HCT116 (cell line): Measurements from ENCODE around the gene TMEM26. TPM values are rescaled to one million over a fixed set of nuclear protein-coding genes. Genes with fewer than 3 reads are reported as not detected.

Source experiments
- ATAC-seq: fragments of 200-7000 bp; cut with Tn5 transposase; 2 replicates; pipeline ENCODE4 v1.9.1; 2020; ENCODE audit warnings: mild to moderate bottlenecking, moderate library complexity
- BruUV-seq: library from RNA; stranded (reverse); fragments of 400-500 nt; replicated peaks from 2 replicates; lab custom pipeline; 2021; lab: Mats Ljungman, UMichigan
- CTCF ChIA-PET: fragments of 300-600 bp; sonication (Branson Sonifier 250); formaldehyde crosslinking; loops from one replicate; lab custom pipeline; 2021; ENCODE audit warnings: antibody characterized with exemption; lab: Charles Lee
- POLR2A ChIA-PET: fragments of 300-600, 350-600 bp; sonication (Branson Sonifier 250); formaldehyde crosslinking; loops from one replicate; lab custom pipeline; 2021; ENCODE audit warnings: antibody characterized with exemption; lab: Charles Lee
- RAD21 ChIA-PET, 2 experiments: fragments of 300-600 bp; sonication (Branson Sonifier 250); formaldehyde crosslinking; loops; one replicate each; lab custom pipeline; 2023; ENCODE audit warnings: low total read pairs in 2 of 2; ENCODE audit not compliant: uncharacterized antibody in 2 of 2, unreplicated experiment in 2 of 2, low non-redundant PET in 1 of 2; lab: Charles Lee
- DNase-seq: peaks from one replicate; pipeline ENCODE4 v3.0.0-alpha.2; 2010; ENCODE audit warnings: low read depth, low spot score
- H2AFZ ChIP-seq: fragments of 200-600 bp; shearing (Covaris generic), sonication (generic); 2 replicates; pipeline ENCODE4 v1.6.1; 2017; ENCODE audit warnings: low read depth, mixed run types, mixed read lengths, antibody characterized with exemption, low read length; ENCODE audit not compliant: poor library complexity, severe bottlenecking
- H3K27ac ChIP-seq: 2 replicates; pipeline ENCODE4 v1.5.1; 2012; ENCODE audit warnings: low read depth, low read length
- H3K27me3 ChIP-seq: fragments of 200-600 bp; sonication (generic); 2 replicates; pipeline ENCODE4 v1.6.1; 2016; ENCODE audit warnings: mixed run types, low read length, mixed read lengths; ENCODE audit not compliant: insufficient read depth
- H3K36me3 ChIP-seq, 2 experiments: fragments of 200-500 bp in 1 of 2; fragments of 200-600 bp in 1 of 2; sonication (Bioruptor generic) in 1 of 2; sonication (generic) in 1 of 2; 2 replicates each; pipeline versions ENCODE4 v1.5.1 to v1.6.1; 2014 to 2016; ENCODE audit warnings: low read length in 2 of 2, inconsistent platforms in 1 of 2, mixed read lengths in 1 of 2, mixed run types in 1 of 2; ENCODE audit not compliant: insufficient read depth in 2 of 2, control insufficient read depth in 1 of 2
- H3K4me1 ChIP-seq, 2 experiments: fragments of 200-600 bp in 1 of 2; sonication (generic) in 1 of 2; 2 replicates each; pipeline versions ENCODE4 v1.5.1 to v1.6.1; 2012 to 2017; ENCODE audit warnings: low read length in 2 of 2, inconsistent platforms in 1 of 2, mild to moderate bottlenecking in 1 of 2, mixed read lengths in 1 of 2, mixed run types in 1 of 2, moderate library complexity in 1 of 2; ENCODE audit not compliant: insufficient read depth in 2 of 2, control insufficient read depth in 1 of 2
- H3K4me2 ChIP-seq: fragments of 200-600 bp; sonication (generic); 2 replicates; pipeline ENCODE4 v1.6.1; 2017; ENCODE audit warnings: mixed run types, low read length, mixed read lengths
- H3K4me3 ChIP-seq, 2 experiments: fragments of 200-600 bp in 1 of 2; sonication (generic) in 1 of 2; replicated peaks in 1 of 2; 2 replicates each; pipeline ENCODE4 v1.5.1; 2011 to 2016; ENCODE audit warnings: low read length in 2 of 2, control low read depth in 1 of 2, low read depth in 1 of 2, mild to moderate bottlenecking in 1 of 2, mixed read lengths in 1 of 2, mixed run types in 1 of 2
- H3K79me2 ChIP-seq: fragments of 200-600 bp; sonication (generic); 2 replicates; pipeline ENCODE4 v1.6.1; 2017; ENCODE audit warnings: mild to moderate bottlenecking, mixed run types, low read length, moderate library complexity, mixed read lengths; ENCODE audit not compliant: insufficient read depth
- H3K9ac ChIP-seq: fragments of 200-600 bp; sonication (generic); 2 replicates; pipeline ENCODE4 v1.6.1; 2016; ENCODE audit warnings: low read length, mixed read lengths
- H3K9me2 ChIP-seq: fragments of 200-600 bp; sonication (generic), shearing (Covaris generic); 2 replicates; pipeline ENCODE4 v1.6.1; 2017; ENCODE audit warnings: mixed run types, mild to moderate bottlenecking, moderate library complexity; ENCODE audit not compliant: insufficient read depth
- H3K9me3 ChIP-seq, 2 experiments: fragments of 200-500 bp in 1 of 2; fragments of 200-600 bp in 1 of 2; sonication (Bioruptor generic) in 1 of 2; sonication (generic) in 1 of 2; 2 replicates each; pipeline ENCODE4 v1.6.1; 2014 to 2017; ENCODE audit warnings: low read length in 2 of 2, mixed read lengths in 2 of 2, inconsistent platforms in 1 of 2, low read depth in 1 of 2, mild to moderate bottlenecking in 1 of 2, mixed run types in 1 of 2, moderate library complexity in 1 of 2; ENCODE audit not compliant: control insufficient read depth in 1 of 2, insufficient read depth in 1 of 2
- H4K20me1 ChIP-seq: fragments of 200-600 bp; sonication (generic), shearing (Covaris generic); 2 replicates; pipeline ENCODE4 v1.6.1; 2017; ENCODE audit warnings: mixed run types, mild to moderate bottlenecking, moderate library complexity; ENCODE audit not compliant: insufficient read depth
- CEBPB ChIP-seq: IDR thresholded peaks from 2 replicates; pipeline ENCODE4 v1.6.1; 2012; ENCODE audit warnings: low read depth
- EZH2phosphoT487 ChIP-seq: fragments of 200-600 bp; IDR thresholded peaks from 2 replicates; pipeline ENCODE4 v1.6.1; 2018; ENCODE audit warnings: antibody characterized with exemption, borderline replicate concordance
- FOSL1 ChIP-seq: IDR thresholded peaks from 2 replicates; pipeline ENCODE4 v1.6.1; 2012; ENCODE audit warnings: low read depth
- RAD21 ChIP-seq: IDR thresholded peaks from 2 replicates; pipeline ENCODE4 v1.6.1; 2012; ENCODE audit warnings: low read depth, mild to moderate bottlenecking
- SIN3A ChIP-seq: IDR thresholded peaks from 2 replicates; pipeline ENCODE4 v1.6.1; 2012; ENCODE audit warnings: low read depth
- SP1 ChIP-seq: IDR thresholded peaks from 2 replicates; pipeline ENCODE4 v1.6.1; 2012; ENCODE audit warnings: low read depth
- TCF7L2 ChIP-seq: IDR thresholded peaks from 2 replicates; pipeline ENCODE4 v1.7.0; 2011; ENCODE audit warnings: borderline replicate concordance, inconsistent platforms; ENCODE audit not compliant: insufficient read depth, insufficient read length; ENCODE audit errors: extremely low read depth
- ZNF274 ChIP-seq: fragments of 200-500 bp; sonication (Bioruptor generic); IDR thresholded peaks from 2 replicates; pipeline ENCODE4 v1.6.1; 2014; ENCODE audit warnings: mild to moderate bottlenecking, low read depth, low read length, inconsistent platforms
- intact Hi-C: fragments of 100-400 bp; cut with micrococcal nuclease; formaldehyde crosslinking; loops from 2 replicates; pipeline ENCODE4 v1.10.0; 2022
- total RNA-seq: library from RNA; stranded (reverse); gene quantifications from one replicate; pipeline ENCODE4 v1.2.1, GENCODE V29; 2021; ENCODE audit not compliant: unreplicated experiment
- TF ChIP-seq, protein P1 (sequence below): IDR thresholded peaks from 2 replicates; pipeline ENCODE4 v1.6.1; 2012
- TF ChIP-seq, protein P2 (sequence below): IDR thresholded peaks from 2 replicates; pipeline ENCODE4 v1.6.1; 2012
- TF ChIP-seq, protein P3 (sequence below): IDR thresholded peaks from 2 replicates; pipeline ENCODE4 v1.6.1; 2011; ENCODE audit warnings: mild to moderate bottlenecking, low read length, moderate library complexity; ENCODE audit not compliant: insufficient replicate concordance; ENCODE audit errors: extremely low read depth

Gene TMEM26
- total RNA-seq, 1 experiment from 2014 or later, result not detected

DNA sequence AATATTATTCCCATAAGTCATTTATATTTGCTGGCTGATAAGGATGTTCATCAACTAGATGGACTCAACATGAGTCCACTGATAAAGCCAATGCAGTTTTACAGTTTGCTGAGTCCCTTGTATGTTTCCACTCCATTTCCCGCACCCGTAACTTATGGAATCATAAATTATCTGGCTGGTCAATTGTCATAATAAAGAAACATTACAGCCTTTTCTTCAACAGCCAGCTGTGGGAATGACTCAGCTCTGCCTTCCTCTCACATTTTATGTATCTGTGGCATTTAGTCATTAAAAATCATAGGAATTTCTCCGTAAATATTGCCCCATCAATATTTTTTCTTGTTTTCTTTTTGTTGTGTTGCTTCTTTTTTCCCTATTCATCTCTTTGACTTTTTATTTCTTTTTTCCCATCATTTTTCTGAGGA is 22.3 kb upstream of the TMEM26 start:
- no peak overlapping the region for H3K4me2 ChIP-seq
- no peak for DNase-seq
- H2AFZ ChIP-seq, result no peak overlapping the region
- H3K27me3 ChIP-seq, result no peaks in the 10 kb centered on the region
- ChIA-PET POLR2A (no interaction called here), CTCF (no interaction called here)
- H3K27ac ChIP-seq, result no peak overlapping the region
- H4K20me1 ChIP-seq, result no peaks in the 10 kb centered on the region
- no peaks in the 10 kb centered on the region for H3K36me3 ChIP-seq
- no peak overlapping the region for H3K9ac ChIP-seq
- intact Hi-C loops, result loop anchor here (10.0 kb wide), 1 partner anchor 349 kb away; no protein-coding TSS in a partner anchor
- no peaks in the 10 kb centered on the region for H3K9me2 ChIP-seq
- ATAC-seq, result no peak
- H3K4me1 ChIP-seq, result no peaks in the 10 kb centered on the region
- H3K79me2 ChIP-seq, result no peaks in the 10 kb centered on the region
- no peak overlapping the region for H3K4me3 ChIP-seq
- TF ChIP-seq TCF7L2 (no peak), SP1 (no peak), ZNF274 (no peak), EZH2phosphoT487 (no peak), CEBPB (no peak), RAD21 (no peak), FOSL1 (no peak), SIN3A (no peak)
- TF ChIP-seq, protein P1, sequence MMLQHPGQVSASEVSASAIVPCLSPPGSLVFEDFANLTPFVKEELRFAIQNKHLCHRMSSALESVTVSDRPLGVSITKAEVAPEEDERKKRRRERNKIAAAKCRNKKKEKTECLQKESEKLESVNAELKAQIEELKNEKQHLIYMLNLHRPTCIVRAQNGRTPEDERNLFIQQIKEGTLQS, result no peak
- TF ChIP-seq, protein P2, sequence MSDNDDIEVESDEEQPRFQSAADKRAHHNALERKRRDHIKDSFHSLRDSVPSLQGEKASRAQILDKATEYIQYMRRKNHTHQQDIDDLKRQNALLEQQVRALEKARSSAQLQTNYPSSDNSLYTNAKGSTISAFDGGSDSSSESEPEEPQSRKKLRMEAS, result no peak
- TF ChIP-seq, protein P3, sequence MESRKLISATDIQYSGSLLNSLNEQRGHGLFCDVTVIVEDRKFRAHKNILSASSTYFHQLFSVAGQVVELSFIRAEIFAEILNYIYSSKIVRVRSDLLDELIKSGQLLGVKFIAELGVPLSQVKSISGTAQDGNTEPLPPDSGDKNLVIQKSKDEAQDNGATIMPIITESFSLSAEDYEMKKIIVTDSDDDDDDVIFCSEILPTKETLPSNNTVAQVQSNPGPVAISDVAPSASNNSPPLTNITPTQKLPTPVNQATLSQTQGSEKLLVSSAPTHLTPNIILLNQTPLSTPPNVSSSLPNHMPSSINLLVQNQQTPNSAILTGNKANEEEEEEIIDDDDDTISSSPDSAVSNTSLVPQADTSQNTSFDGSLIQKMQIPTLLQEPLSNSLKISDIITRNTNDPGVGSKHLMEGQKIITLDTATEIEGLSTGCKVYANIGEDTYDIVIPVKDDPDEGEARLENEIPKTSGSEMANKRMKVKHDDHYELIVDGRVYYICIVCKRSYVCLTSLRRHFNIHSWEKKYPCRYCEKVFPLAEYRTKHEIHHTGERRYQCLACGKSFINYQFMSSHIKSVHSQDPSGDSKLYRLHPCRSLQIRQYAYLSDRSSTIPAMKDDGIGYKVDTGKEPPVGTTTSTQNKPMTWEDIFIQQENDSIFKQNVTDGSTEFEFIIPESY, result no peak
- TF ChIP-seq, all 23 proteins: peak for 0
- BruUV-seq, result no TSS peak
- RAD21 ChIA-PET, result no interaction called here
- no peaks in the 10 kb centered on the region for H3K9me3 ChIP-seq
